ENCODE results near the gene PRKAG2.

Gene PRKAG2

DNA sequence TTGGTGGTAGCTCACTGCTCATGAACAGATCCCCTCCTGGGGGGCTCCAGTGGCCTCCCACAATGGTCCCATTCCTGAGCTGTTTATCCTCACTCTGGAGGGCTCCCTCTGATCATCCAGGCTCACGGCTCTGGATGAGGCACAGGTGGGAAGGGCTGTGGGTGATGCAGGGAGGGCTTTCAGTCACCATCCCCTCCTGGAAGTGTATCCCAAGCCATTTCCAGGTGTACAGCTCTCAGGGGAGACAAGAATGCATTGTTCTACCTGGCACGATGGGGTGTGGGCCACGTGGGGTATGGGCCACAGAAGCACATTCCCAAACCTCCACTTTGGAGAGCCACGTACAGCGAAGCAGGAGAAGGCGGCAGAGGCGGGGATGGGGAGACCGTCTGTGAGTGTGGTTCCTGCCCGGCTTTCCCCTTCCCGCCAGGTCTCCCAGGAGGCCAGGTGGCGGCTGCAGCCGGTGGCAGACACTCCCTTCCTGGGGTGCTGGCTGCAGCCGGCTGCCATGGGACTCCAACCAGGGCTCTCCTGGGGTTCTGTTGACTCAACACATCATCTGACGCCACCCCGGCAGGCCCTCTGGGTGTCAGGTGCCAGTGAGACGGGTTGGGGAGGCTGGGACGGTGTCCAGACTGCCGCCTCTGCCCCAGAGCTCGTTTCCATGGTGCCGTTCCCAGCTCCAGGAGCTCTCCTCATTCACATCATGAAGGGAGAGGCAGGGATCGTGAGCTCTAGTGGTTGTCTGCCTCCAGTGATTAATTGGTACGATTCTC, 187.5 kb downstream of the PRKAG2 start:
- H3K4me3 ChIP-seq (replicated peaks in 1 of 2; ENCODE audit: low read depth in 2 of 2, low read length in 2 of 2): no peak overlapping the region
- no peak for DNase-seq (ENCODE audit: low read depth in 2 of 2)
- TF ChIP-seq, protein P1, sequence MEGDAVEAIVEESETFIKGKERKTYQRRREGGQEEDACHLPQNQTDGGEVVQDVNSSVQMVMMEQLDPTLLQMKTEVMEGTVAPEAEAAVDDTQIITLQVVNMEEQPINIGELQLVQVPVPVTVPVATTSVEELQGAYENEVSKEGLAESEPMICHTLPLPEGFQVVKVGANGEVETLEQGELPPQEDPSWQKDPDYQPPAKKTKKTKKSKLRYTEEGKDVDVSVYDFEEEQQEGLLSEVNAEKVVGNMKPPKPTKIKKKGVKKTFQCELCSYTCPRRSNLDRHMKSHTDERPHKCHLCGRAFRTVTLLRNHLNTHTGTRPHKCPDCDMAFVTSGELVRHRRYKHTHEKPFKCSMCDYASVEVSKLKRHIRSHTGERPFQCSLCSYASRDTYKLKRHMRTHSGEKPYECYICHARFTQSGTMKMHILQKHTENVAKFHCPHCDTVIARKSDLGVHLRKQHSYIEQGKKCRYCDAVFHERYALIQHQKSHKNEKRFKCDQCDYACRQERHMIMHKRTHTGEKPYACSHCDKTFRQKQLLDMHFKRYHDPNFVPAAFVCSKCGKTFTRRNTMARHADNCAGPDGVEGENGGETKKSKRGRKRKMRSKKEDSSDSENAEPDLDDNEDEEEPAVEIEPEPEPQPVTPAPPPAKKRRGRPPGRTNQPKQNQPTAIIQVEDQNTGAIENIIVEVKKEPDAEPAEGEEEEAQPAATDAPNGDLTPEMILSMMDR (IDR thresholded peaks at IDR 0.05; ENCODE audit: low read depth, low read length): no peak

GRCh38 chr7:151688236-151688780, 188.6 kb downstream of the PRKAG2 start:
- TF ChIP-seq, protein P1 (IDR thresholded peaks at IDR 0.05; ENCODE audit: low read depth, low read length): no peak
- DNase-seq (ENCODE audit: low read depth in 2 of 2): no peak
- H3K4me3 ChIP-seq (replicated peaks in 1 of 2; ENCODE audit: low read depth in 2 of 2, low read length in 2 of 2): no peak overlapping the region

DNA sequence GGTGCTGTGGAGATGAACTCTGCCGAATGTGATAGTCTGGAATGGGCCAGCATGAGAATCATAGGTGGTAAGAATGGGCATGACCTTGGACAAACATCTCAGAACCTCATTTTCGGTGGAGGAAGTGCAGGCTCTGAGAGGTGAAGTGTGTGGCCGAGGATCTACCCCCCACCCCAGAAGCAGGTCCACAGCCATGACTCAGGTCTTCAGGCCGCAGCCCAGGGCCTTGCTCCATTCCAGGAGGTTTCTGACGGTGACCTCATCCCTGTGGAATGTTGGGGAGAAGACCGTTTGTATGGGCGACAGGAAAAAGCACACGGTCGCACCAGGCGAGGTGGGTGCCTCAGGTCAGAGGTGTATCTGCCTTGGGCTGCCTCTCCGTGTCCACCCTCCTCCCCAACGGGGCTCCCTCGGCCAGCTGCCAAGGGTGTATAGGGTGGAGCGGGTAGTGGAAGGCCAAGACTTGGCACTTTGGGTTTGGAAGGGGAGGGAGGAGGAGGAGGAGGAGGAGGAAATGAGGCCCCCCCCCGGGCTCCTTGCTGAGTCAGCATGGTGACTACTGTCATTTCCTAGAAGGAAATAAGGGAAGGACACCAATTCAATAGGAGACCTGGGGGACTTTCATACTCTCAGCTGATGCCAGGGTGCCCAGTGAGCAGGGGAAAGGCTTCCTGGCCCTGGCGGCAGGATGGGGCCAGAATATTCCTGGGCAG, 189.2 kb downstream of the PRKAG2 start:
- DNase-seq (ENCODE audit: low read depth in 2 of 2): peak; percentile 94 to 97
- H3K4me3 ChIP-seq (replicated peaks in 1 of 2; ENCODE audit: low read depth in 2 of 2, low read length in 2 of 2): no peak overlapping the region
- TF ChIP-seq, protein P1 (IDR thresholded peaks at IDR 0.05; ENCODE audit: low read depth, low read length): no peak

DNA sequence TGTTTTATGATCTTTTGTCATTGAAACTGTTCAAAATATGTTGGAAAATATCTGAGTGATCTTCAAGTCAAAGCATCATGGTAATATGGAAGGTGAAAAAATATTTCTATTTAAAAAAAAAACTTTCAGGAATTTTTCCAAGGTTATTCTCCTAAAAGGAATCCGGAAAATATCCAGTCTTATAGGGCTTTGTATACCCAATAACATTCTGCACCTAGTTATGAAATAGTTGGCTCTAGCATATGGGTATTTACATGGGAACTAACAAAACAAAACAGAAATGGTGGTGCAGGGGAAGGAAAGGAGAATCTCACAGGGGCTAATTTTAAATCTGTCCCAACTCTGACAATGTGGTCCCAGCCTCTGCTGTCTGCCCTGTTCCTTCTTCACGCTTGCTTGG, 190.1 kb downstream of the PRKAG2 start:
- TF ChIP-seq, protein P1 (IDR thresholded peaks at IDR 0.05; ENCODE audit: low read depth, low read length): no peak
- peak; percentile 22 to 40 for DNase-seq (ENCODE audit: low read depth in 2 of 2)
- no peak overlapping the region for H3K4me3 ChIP-seq (replicated peaks in 1 of 2; ENCODE audit: low read depth in 2 of 2, low read length in 2 of 2)

- TF ChIP-seq, protein P1 (IDR thresholded peaks at IDR 0.05; ENCODE audit: low read depth, low read length): no peak
- no peak for DNase-seq (ENCODE audit: low read depth in 2 of 2)
- H3K4me3 ChIP-seq (replicated peaks in 1 of 2; ENCODE audit: low read depth in 2 of 2, low read length in 2 of 2): no peak overlapping the region
Measured at GRCh38 chr7:151686016-151686766, 190.7 kb downstream of the PRKAG2 start.

DNA sequence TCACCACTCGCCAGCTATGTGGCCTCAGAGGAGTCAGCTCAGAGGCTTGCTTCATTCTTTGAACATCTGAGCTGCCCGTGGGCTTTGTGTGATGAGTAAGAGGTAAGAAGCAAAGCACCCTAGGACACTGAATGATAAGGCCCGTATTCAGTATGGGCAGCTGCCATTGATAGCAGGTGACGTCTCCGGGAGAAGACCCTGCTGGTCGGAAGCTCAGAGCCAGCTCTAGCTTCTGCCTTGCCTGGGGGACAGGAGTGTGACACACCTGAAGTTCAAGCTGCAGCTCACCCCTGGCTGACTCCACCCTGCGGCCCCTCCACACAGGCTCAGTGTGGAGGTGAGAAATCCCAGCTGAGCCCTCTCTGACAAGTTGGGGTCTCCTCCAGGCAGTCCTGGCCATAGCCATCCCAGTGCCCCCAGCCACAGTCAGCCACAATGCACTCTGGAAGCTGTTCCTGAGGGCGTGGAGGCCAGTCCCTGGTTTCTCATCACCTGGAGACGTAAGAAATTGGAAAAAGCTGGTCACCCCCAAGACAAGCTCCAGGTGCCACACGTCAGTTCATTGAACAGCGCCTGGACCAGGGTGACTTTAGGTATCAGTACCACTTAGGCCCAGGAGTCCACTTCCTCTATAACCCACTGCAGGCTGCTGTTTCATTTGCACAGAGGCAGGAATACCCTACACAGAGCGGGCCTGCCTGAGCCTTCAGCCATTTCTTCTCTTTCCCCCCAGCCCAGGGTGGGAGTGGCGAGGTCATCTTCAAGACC, 192.3 kb downstream of the PRKAG2 start:
- TF ChIP-seq, protein P1 (IDR thresholded peaks at IDR 0.05; ENCODE audit: low read depth, low read length): no peak
- H3K4me3 ChIP-seq (replicated peaks in 1 of 2; ENCODE audit: low read depth in 2 of 2, low read length in 2 of 2): no peak overlapping the region
- DNase-seq (ENCODE audit: low read depth in 2 of 2): peak in 1 of 2 donors; percentile 61
